Mesenchymal stem cell (in vitro differentiated cells and primary cell): Measurements from ENCODE around the gene ZNF845.
A peak's percentile ranks its signal among the peaks of the same experiment; 100 is the strongest.

ENCODE experiments used
- DNase-seq: peaks from one replicate; pipeline ENCODE4 v3.0.0-alpha.2; 2013
- H2AFZ ChIP-seq: one replicate; pipeline ENCODE4 v1.6.1; 2013; ENCODE audit warnings: low read depth, mild to moderate bottlenecking, control low read depth, inconsistent platforms, low read length, moderate library complexity
- H2AK5ac ChIP-seq: 2 replicates; pipeline ENCODE4 v1.6.1; 2013; ENCODE audit warnings: low read length, moderate library complexity, mild to moderate bottlenecking, inconsistent platforms; ENCODE audit not compliant: severe bottlenecking
- H2BK120ac ChIP-seq: one replicate; pipeline ENCODE4 v1.6.1; 2013; ENCODE audit warnings: low read depth, mild to moderate bottlenecking, inconsistent platforms, low read length, moderate library complexity
- H2BK12ac ChIP-seq, 2 experiments: one replicate each; pipeline ENCODE4 v1.6.1; 2013; ENCODE audit warnings: inconsistent platforms in 2 of 2, low read length in 2 of 2, mild to moderate bottlenecking in 2 of 2, moderate library complexity in 2 of 2, control low read depth in 1 of 2
- H2BK15ac ChIP-seq: one replicate; pipeline ENCODE4 v1.6.1; 2013; ENCODE audit warnings: mild to moderate bottlenecking, low read depth, inconsistent platforms; ENCODE audit not compliant: poor library complexity, severe bottlenecking
- H2BK5ac ChIP-seq: 2 replicates; pipeline ENCODE4 v1.6.1; 2013; ENCODE audit warnings: low read depth, mild to moderate bottlenecking, low read length, control low read depth, inconsistent platforms; ENCODE audit not compliant: poor library complexity, severe bottlenecking
- H3K14ac ChIP-seq, 2 experiments: one replicate each; pipeline ENCODE4 v1.6.1; 2013; ENCODE audit warnings: inconsistent platforms in 2 of 2, low read length in 2 of 2, control low read depth in 1 of 2, mild to moderate bottlenecking in 1 of 2, moderate library complexity in 1 of 2
- H3K18ac ChIP-seq, 2 experiments: one replicate each; pipeline ENCODE4 v1.6.1; 2013; ENCODE audit warnings: inconsistent platforms in 2 of 2, low read length in 2 of 2, control low read depth in 1 of 2, low read depth in 1 of 2, mild to moderate bottlenecking in 1 of 2
- H3K23ac ChIP-seq, 2 experiments: one replicate each; pipeline ENCODE4 v1.6.1; 2013; ENCODE audit warnings: inconsistent platforms in 2 of 2, low read length in 2 of 2, mild to moderate bottlenecking in 2 of 2, moderate library complexity in 2 of 2, control low read depth in 1 of 2
- H3K27ac ChIP-seq: 2 replicates; pipeline ENCODE4 v1.5.1; 2013; ENCODE audit warnings: mild to moderate bottlenecking, moderate library complexity, low read length, control low read depth, inconsistent platforms; ENCODE audit not compliant: poor library complexity, severe bottlenecking
- H3K27me3 ChIP-seq, 2 experiments: 2 replicates each; pipeline versions ENCODE4 v1.6.1 to v1.7.0; 2013; ENCODE audit warnings: low read length in 2 of 2, mild to moderate bottlenecking in 2 of 2, moderate library complexity in 2 of 2, control low read depth in 1 of 2, inconsistent platforms in 1 of 2; ENCODE audit not compliant: control insufficient read depth in 1 of 2, insufficient read depth in 1 of 2
- H3K36me3 ChIP-seq, 2 experiments: 2 replicates each; pipeline versions ENCODE4 v1.6.1 to v1.7.0; 2013; ENCODE audit warnings: low read length in 2 of 2, control low read depth in 1 of 2, inconsistent platforms in 1 of 2, low read depth in 1 of 2, mild to moderate bottlenecking in 1 of 2; ENCODE audit not compliant: insufficient read depth in 2 of 2, control insufficient read depth in 1 of 2
- H3K4ac ChIP-seq, 2 experiments: one replicate each; pipeline ENCODE4 v1.6.1; 2013; ENCODE audit warnings: inconsistent platforms in 2 of 2, low read length in 2 of 2, mild to moderate bottlenecking in 2 of 2, moderate library complexity in 2 of 2, control low read depth in 1 of 2, low read depth in 1 of 2
- H3K4me1 ChIP-seq: 2 replicates; pipeline ENCODE4 v1.6.1; 2013; ENCODE audit warnings: low read depth, low read length, control low read depth; ENCODE audit not compliant: control insufficient read depth, insufficient read depth
- H3K4me2 ChIP-seq: 2 replicates; pipeline ENCODE4 v1.6.1; 2013; ENCODE audit warnings: low read length, mild to moderate bottlenecking, inconsistent platforms; ENCODE audit not compliant: poor library complexity, severe bottlenecking
- H3K4me3 ChIP-seq, 2 experiments: 2 replicates each; pipeline versions ENCODE4 v1.5.1 to v1.7.0; 2013; ENCODE audit warnings: low read length in 2 of 2, mild to moderate bottlenecking in 2 of 2, control low read depth in 1 of 2, low read depth in 1 of 2; ENCODE audit not compliant: insufficient read depth in 1 of 2
- H3K79me1 ChIP-seq: replicated peaks from 2 replicates; pipeline ENCODE4 v1.6.1; 2013; ENCODE audit warnings: mild to moderate bottlenecking, control low read depth, low read length, inconsistent platforms; ENCODE audit not compliant: poor library complexity, severe bottlenecking
- H3K9ac ChIP-seq: 2 replicates; pipeline ENCODE4 v1.7.0; 2013; ENCODE audit warnings: mild to moderate bottlenecking, low read length, moderate library complexity
- H3K9me3 ChIP-seq: 2 replicates; pipeline ENCODE4 v1.7.0; 2013; ENCODE audit warnings: mild to moderate bottlenecking, low read length; ENCODE audit not compliant: control insufficient read depth
- H4K8ac ChIP-seq: one replicate; pipeline ENCODE4 v1.6.1; 2013; ENCODE audit warnings: inconsistent platforms, mild to moderate bottlenecking, low read length, moderate library complexity
- H4K91ac ChIP-seq: one replicate; pipeline ENCODE4 v1.6.1; 2013; ENCODE audit warnings: mild to moderate bottlenecking, low read length, inconsistent platforms
- WGBS: methylation state at CpG from one replicate; pipeline ENCODE4 v1.1.7; 2013; ENCODE audit warnings: mixed read lengths; 5-methylcytosine and 5-hydroxymethylcytosine counted together

Gene ZNF845

DNA sequence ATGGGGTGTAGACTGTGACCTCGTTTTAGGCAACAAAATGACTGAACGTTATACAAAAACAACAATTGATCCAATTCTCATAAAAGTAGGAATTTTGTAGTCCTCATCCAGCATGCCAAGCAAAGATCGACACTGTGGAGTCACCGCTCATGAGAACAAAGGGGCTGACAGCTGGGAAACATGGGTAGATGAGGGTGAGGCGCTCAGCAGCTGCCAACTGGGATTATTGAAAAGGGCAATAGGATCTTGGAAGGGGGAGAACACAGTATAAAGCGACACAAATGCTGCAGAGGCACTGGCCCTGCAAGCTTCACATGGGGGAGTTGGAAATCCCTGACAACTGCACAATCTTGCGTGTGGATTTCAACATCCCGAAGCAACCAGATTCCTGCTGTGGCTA, 56.0 kb downstream of the ZNF845 start:
- no peak overlapping the region for H2BK12ac ChIP-seq
- H3K9me3 ChIP-seq, result peaks cover 33% of the 10 kb centered on the region
- H3K9ac ChIP-seq, result no peak overlapping the region
- peaks cover 5% of the 10 kb centered on the region for H3K4me1 ChIP-seq
- H2AFZ ChIP-seq, result no peak overlapping the region
- no peak overlapping the region for H3K23ac ChIP-seq
- DNase-seq, result no peak
- H2BK15ac ChIP-seq, result no peak overlapping the region
- H2BK120ac ChIP-seq, result no peak overlapping the region
- H3K36me3 ChIP-seq, result no peaks in the 10 kb centered on the region
- H4K8ac ChIP-seq, result no peak overlapping the region
- no peak overlapping the region for H3K4me3 ChIP-seq
- no peak overlapping the region for H3K14ac ChIP-seq
- no peak overlapping the region for H3K4me2 ChIP-seq
- H4K91ac ChIP-seq, result no peak overlapping the region
- no peaks in the 10 kb centered on the region for H3K27me3 ChIP-seq
- H2AK5ac ChIP-seq, result no peak overlapping the region
- no peak overlapping the region for H3K27ac ChIP-seq
- 84% methylated on average over 8 of the region's 8 CpGs for WGBS
- no peak overlapping the region for H2BK5ac ChIP-seq
- H3K79me1 ChIP-seq, result no peaks in the 10 kb centered on the region
- H3K4ac ChIP-seq, result no peak overlapping the region
- H3K18ac ChIP-seq, result no peak overlapping the region

GRCh38 chr19:53389978-53390377, 56.4 kb downstream of the ZNF845 start:
- Histone ChIP-seq H3K4ac (no peak overlapping the region), H2AFZ (no peak overlapping the region), H2BK12ac (no peak overlapping the region), H3K4me2 (no peak overlapping the region), H2BK120ac (no peak overlapping the region), H3K9me3 (peaks cover 29% of the 10 kb centered on the region), H3K79me1 (no peaks in the 10 kb centered on the region), H2AK5ac (no peak overlapping the region), H3K23ac (no peak overlapping the region), H3K4me3 (no peak overlapping the region), H3K14ac (no peak overlapping the region), H4K91ac (no peak overlapping the region), H3K18ac (no peak overlapping the region), H3K4me1 (peaks cover 5% of the 10 kb centered on the region), H2BK5ac (no peak overlapping the region), H3K9ac (no peak overlapping the region), H3K27me3 (no peaks in the 10 kb centered on the region), H4K8ac (no peak overlapping the region), H3K27ac (no peak overlapping the region), H3K36me3 (no peaks in the 10 kb centered on the region), H2BK15ac (no peak overlapping the region)
- no peak for DNase-seq
- 53% methylated on average over 19 of the region's 22 CpGs for WGBS

GRCh38 chr19:53394522-53394973, 61.0 kb downstream of the ZNF845 start:
- Histone ChIP-seq H3K18ac (peak overlapping the region; percentile 8 to 65), H2BK5ac (no peak overlapping the region), H3K27ac (peak overlapping the region; percentile 48), H3K79me1 (peaks cover 9% of the 10 kb centered on the region), H3K36me3 (peaks cover 11 to 17% of the 10 kb centered on the region in 2 experiments), H3K9ac (peak overlapping the region; percentile 95), H3K14ac (no peak overlapping the region), H2BK120ac (no peak overlapping the region), H3K4me1 (peaks cover 7% of the 10 kb centered on the region), H2BK12ac (no peak overlapping the region), H3K4me3 (peak overlapping the region; percentile 40 to 91), H4K8ac (peak overlapping the region; percentile 5), H3K23ac (no peak overlapping the region), H2AK5ac (no peak overlapping the region), H2BK15ac (no peak overlapping the region), H3K4ac (no peak overlapping the region), H2AFZ (peak overlapping the region; percentile 48), H3K9me3 (peaks cover 5% of the 10 kb centered on the region), H4K91ac (no peak overlapping the region), H3K4me2 (peak overlapping the region; percentile 92), H3K27me3 (no peaks in the 10 kb centered on the region)
- WGBS, result 10% methylated on average over 17 of the region's 18 CpGs
- peak; percentile 76 for DNase-seq

DNA sequence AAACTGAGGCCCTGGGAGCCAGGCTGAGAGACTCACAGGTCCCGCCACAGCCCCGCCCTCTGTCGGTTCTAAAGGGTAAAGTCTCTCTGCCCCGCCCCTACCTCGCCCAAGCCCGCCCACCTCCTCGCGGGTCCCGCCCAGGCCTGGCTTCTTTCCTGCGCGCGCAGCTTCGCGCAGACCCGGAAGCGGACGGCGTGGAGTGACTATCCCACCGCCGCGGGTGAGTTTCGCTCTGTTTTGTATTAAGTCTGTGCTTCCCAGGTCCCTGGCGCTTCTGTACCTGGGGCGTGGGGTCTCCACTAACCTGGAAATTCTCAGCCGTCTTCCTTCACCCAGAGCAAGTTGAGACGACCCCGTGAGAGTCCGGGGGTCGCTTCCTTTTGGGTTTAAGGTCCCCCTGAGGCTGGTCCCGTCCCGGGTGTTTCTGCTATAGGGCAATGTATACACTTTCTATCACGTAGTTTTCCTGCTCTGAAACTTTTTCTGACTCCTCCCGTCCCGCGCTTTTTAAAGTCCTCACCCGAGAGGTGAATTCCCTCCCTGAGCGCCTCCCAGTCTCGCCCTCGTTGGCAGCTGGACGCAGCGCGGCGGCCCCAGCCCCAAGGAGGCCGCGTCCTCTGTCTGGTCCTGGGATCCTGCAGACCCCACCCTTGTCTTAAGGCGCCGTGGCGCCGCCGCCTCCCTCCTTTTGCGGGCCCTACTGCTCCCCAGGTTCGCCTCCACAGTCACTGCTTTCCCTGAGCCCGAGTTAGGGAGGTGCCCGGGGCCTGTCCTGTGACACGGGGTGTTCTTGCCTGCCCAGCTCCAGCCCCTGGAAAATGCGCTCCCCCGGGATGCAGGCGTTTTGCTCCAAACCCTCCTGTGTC, 61.7 kb downstream of the ZNF845 start, which contains the start of gene ZNF765:
ZNF765 (plus strand) TSS at position 176 of the 866 bp plus-strand sequence. CDS start 2,867 bp downstream, outside the sequence.
- peak within 1 kb of the TSS; percentile 95 for H3K9ac ChIP-seq
- H3K36me3 ChIP-seq, result peaks cover 16 to 23% of the 10 kb centered on the region in 2 experiments
- no peak within 1 kb of the TSS for H2BK15ac ChIP-seq
- H3K14ac ChIP-seq, result no peak within 1 kb of the TSS
- H3K4me2 ChIP-seq, result peak within 1 kb of the TSS; percentile 96
- peak within 1 kb of the TSS; percentile 74 to 91 for H3K4me3 ChIP-seq
- WGBS, result under 1% methylated on average over 56 of the region's 58 CpGs
- peak within 1 kb of the TSS; percentile 5 for H4K8ac ChIP-seq
- peak within 1 kb of the TSS; percentile 53 for H3K27ac ChIP-seq
- H3K23ac ChIP-seq, result peak within 1 kb of the TSS; percentile 60 to 83
- no peaks in the 10 kb centered on the region for H3K27me3 ChIP-seq
- peaks cover 7% of the 10 kb centered on the region for H3K4me1 ChIP-seq
- H3K79me1 ChIP-seq, result peaks cover 12% of the 10 kb centered on the region
- peaks cover 7% of the 10 kb centered on the region for H3K9me3 ChIP-seq
- H2AK5ac ChIP-seq, result no peak within 1 kb of the TSS
- H4K91ac ChIP-seq, result no peak within 1 kb of the TSS
- H2BK5ac ChIP-seq, result no peak within 1 kb of the TSS
- H2BK12ac ChIP-seq, result no peak within 1 kb of the TSS
- H2AFZ ChIP-seq, result peak within 1 kb of the TSS; percentile 49
- H3K18ac ChIP-seq, result peak within 1 kb of the TSS; percentile 8 to 65
- DNase-seq, result peak; percentile 91
- no peak within 1 kb of the TSS for H3K4ac ChIP-seq
- no peak within 1 kb of the TSS for H2BK120ac ChIP-seq
